MM.1S (cell line): Measurements from ENCODE around the gene FAM124A.

ENCODE experiments used
- DNase-seq: peaks from one replicate; pipeline ENCODE4 v3.0.0-alpha.2; 2015
- H2AFZ ChIP-seq: fragments of 300-600 bp; sonication (generic); 2 replicates; pipeline ENCODE4 v1.6.0; 2016; ENCODE audit warnings: antibody characterized with exemption, low read length
- H3F3A ChIP-seq: fragments of 300-600 bp; sonication (generic); 2 replicates; pipeline ENCODE4 v1.6.1; 2016; ENCODE audit warnings: mild to moderate bottlenecking, antibody characterized with exemption, low read length, moderate library complexity, mixed read lengths; ENCODE audit not compliant: insufficient read depth
- H3K27ac ChIP-seq: fragments of 300-600 bp; sonication (generic); 2 replicates; pipeline ENCODE4 v1.5.1; 2016; ENCODE audit warnings: mild to moderate bottlenecking, low read length
- H3K27me3 ChIP-seq: fragments of 300-600 bp; sonication (generic); replicated peaks from 2 replicates; pipeline ENCODE4 v1.6.0; 2016; ENCODE audit warnings: low read length; ENCODE audit not compliant: insufficient read depth
- H3K36me3 ChIP-seq: fragments of 300-600 bp; sonication (generic); replicated peaks from 2 replicates; pipeline ENCODE4 v1.6.1; 2016; ENCODE audit warnings: mild to moderate bottlenecking, low read length, mixed read lengths; ENCODE audit not compliant: insufficient read depth
- H3K4me1 ChIP-seq: fragments of 300-600 bp; sonication (generic); 2 replicates; pipeline ENCODE4 v1.6.1; 2016; ENCODE audit warnings: low read length, mixed read lengths
- H3K4me2 ChIP-seq: fragments of 300-600 bp; sonication (generic); 2 replicates; pipeline ENCODE4 v1.6.0; 2016; ENCODE audit warnings: low read depth, low read length
- H3K4me3 ChIP-seq: fragments of 300-600 bp; sonication (generic); 2 replicates; pipeline ENCODE4 v1.5.1; 2016; ENCODE audit warnings: low read length, mixed read lengths
- H3K79me2 ChIP-seq: fragments of 300-600 bp; sonication (generic); 2 replicates; pipeline ENCODE4 v1.6.1; 2016; ENCODE audit warnings: mixed run types, low read length, mixed read lengths
- H3K9ac ChIP-seq: fragments of 300-600 bp; sonication (generic); 2 replicates; pipeline ENCODE4 v1.6.1; 2016; ENCODE audit warnings: low read length, mixed read lengths
- H3K9me2 ChIP-seq: fragments of 300-600 bp; sonication (generic); replicated peaks from 2 replicates; pipeline ENCODE4 v1.6.1; 2016; ENCODE audit warnings: mild to moderate bottlenecking, low read length, mixed read lengths; ENCODE audit not compliant: insufficient read depth
- H3K9me3 ChIP-seq: fragments of 300-600 bp; sonication (generic); replicated peaks from 2 replicates; pipeline ENCODE4 v1.6.1; 2016; ENCODE audit warnings: mild to moderate bottlenecking, low read length, mixed read lengths; ENCODE audit not compliant: insufficient read depth
- H4K20me1 ChIP-seq: fragments of 300-600 bp; sonication (generic); 2 replicates; pipeline ENCODE4 v1.6.1; 2016; ENCODE audit warnings: mild to moderate bottlenecking, low read length, moderate library complexity, mixed read lengths; ENCODE audit not compliant: insufficient read depth
- CTCF ChIP-seq: fragments of 300-600 bp; sonication (generic); IDR thresholded peaks from 2 replicates; pipeline ENCODE4 v1.5.1; 2016; ENCODE audit warnings: antibody characterized with exemption, low read length, mixed read lengths
- EZH2 ChIP-seq: fragments of 300-600 bp; sonication (generic); optimal IDR thresholded peaks from 2 replicates; pipeline ENCODE3; 2017; ENCODE audit warnings: low read depth, mild to moderate bottlenecking, antibody characterized with exemption, low read length, mixed read lengths
- EZH2phosphoT487 ChIP-seq: fragments of 300-600 bp; sonication (generic); IDR thresholded peaks from 2 replicates; pipeline ENCODE4 v1.6.1; 2018; ENCODE audit warnings: antibody characterized with exemption, low read length

FAM124A gene

GRCh38 chr13:51236491-51236792, 14.2 kb downstream of the FAM124A start:
- Histone ChIP-seq H3K36me3 (no peaks in the 10 kb centered on the region), H3K4me2 (no peak overlapping the region)

GRCh38 chr13:51237386-51237785, 15.2 kb downstream of the FAM124A start:
- DNase-seq: no peak
- no peaks in the 10 kb centered on the region for H3K36me3 ChIP-seq
- H3K9me2 ChIP-seq: no peaks in the 10 kb centered on the region
- no peaks in the 10 kb centered on the region for H4K20me1 ChIP-seq
- H3K4me2 ChIP-seq: no peak overlapping the region
- H3K4me1 ChIP-seq: no peaks in the 10 kb centered on the region
- no peak overlapping the region for H3K27ac ChIP-seq
- H3K27me3 ChIP-seq: no peaks in the 10 kb centered on the region
- TF ChIP-seq EZH2phosphoT487 (no peak), EZH2 (no peak), CTCF (no peak)
- H2AFZ ChIP-seq: no peak overlapping the region
- no peaks in the 10 kb centered on the region for H3K79me2 ChIP-seq
- no peak overlapping the region for H3K4me3 ChIP-seq
- H3K9ac ChIP-seq: no peak overlapping the region
- no peaks in the 10 kb centered on the region for H3K9me3 ChIP-seq
- no peaks in the 10 kb centered on the region for H3F3A ChIP-seq

More at GRCh38 chr13:51236491-51236792, 14.2 kb downstream of the FAM124A start:
- H3K9me3 ChIP-seq: no peaks in the 10 kb centered on the region
- H3K9me2 ChIP-seq: no peaks in the 10 kb centered on the region
- H4K20me1 ChIP-seq: no peaks in the 10 kb centered on the region
- no peaks in the 10 kb centered on the region for H3K4me1 ChIP-seq
- no peak overlapping the region for H2AFZ ChIP-seq
- H3K27me3 ChIP-seq: no peaks in the 10 kb centered on the region
- H3K27ac ChIP-seq: no peak overlapping the region
- H3F3A ChIP-seq: no peaks in the 10 kb centered on the region
- no peak overlapping the region for H3K9ac ChIP-seq
- no peak for DNase-seq
- TF ChIP-seq CTCF (no peak), EZH2phosphoT487 (no peak), EZH2 (no peak)
- H3K4me3 ChIP-seq: no peak overlapping the region
- no peaks in the 10 kb centered on the region for H3K79me2 ChIP-seq

- Histone ChIP-seq H3K9me3 (no peaks in the 10 kb centered on the region), H3K27ac (no peak overlapping the region), H3K27me3 (no peaks in the 10 kb centered on the region), H3K4me2 (no peak overlapping the region), H3K4me3 (no peak overlapping the region), H3K4me1 (no peaks in the 10 kb centered on the region), H3K79me2 (no peaks in the 10 kb centered on the region), H3K36me3 (no peaks in the 10 kb centered on the region), H3K9ac (no peak overlapping the region), H3F3A (no peaks in the 10 kb centered on the region), H4K20me1 (no peaks in the 10 kb centered on the region), H2AFZ (no peak overlapping the region), H3K9me2 (no peaks in the 10 kb centered on the region)
- DNase-seq: no peak
- TF ChIP-seq EZH2phosphoT487 (no peak), EZH2 (no peak), CTCF (no peak)
Measured at GRCh38 chr13:51237887-51238286, 15.7 kb downstream of the FAM124A start.
